ENCODE results near the gene IFI30.

The IFI30 gene

GRCh38 chr19:18221815-18222725, 48.5 kb downstream of the IFI30 start:
- H3K27ac ChIP-seq = no peak overlapping the region
- TF ChIP-seq ZFX (IDR thresholded peaks at IDR 0.05; ENCODE audit: borderline replicate concordance) (no peak), CTCF (IDR thresholded peaks at IDR 0.05) (no peak)

- H3K27ac ChIP-seq = peak overlapping the region; percentile 84
- TF ChIP-seq ZFX (IDR thresholded peaks at IDR 0.05; ENCODE audit: borderline replicate concordance) (no peak), CTCF (IDR thresholded peaks at IDR 0.05) (no peak)
These were observed 50.4 kb downstream of the IFI30 start for GRCh38 chr19:18223860-18224524.

GRCh38 chr19:18224525-18225354, 51.1 kb downstream of the IFI30 start:
- H3K27ac ChIP-seq = peak overlapping the region; percentile 84
- TF ChIP-seq CTCF (IDR thresholded peaks at IDR 0.05) = no peak
- TF ChIP-seq ZFX (IDR thresholded peaks at IDR 0.05; ENCODE audit: borderline replicate concordance) = no peak

GRCh38 chr19:18225355-18225701, 51.7 kb downstream of the IFI30 start:
- H3K27ac ChIP-seq = no peak overlapping the region
- TF ChIP-seq ZFX (IDR thresholded peaks at IDR 0.05; ENCODE audit: borderline replicate concordance) = no peak
- no peak for TF ChIP-seq CTCF (IDR thresholded peaks at IDR 0.05)

GRCh38 chr19:18225702-18226468, 52.3 kb downstream of the IFI30 start, which contains the start of gene PDE4C:
Gene PDE4C, minus strand, starts transcription at chr19:18226438. Its CDS starts 23 bp downstream, at chr19:18226415.
- no peak within 1 kb of the TSS for H3K27ac ChIP-seq
- TF ChIP-seq CTCF (IDR thresholded peaks at IDR 0.05) (no peak), ZFX (IDR thresholded peaks at IDR 0.05; ENCODE audit: borderline replicate concordance) (no peak)

- TF ChIP-seq CTCF (IDR thresholded peaks at IDR 0.05) (no peak), ZFX (IDR thresholded peaks at IDR 0.05; ENCODE audit: borderline replicate concordance) (no peak)
- no peak overlapping the region for H3K27ac ChIP-seq
These were observed 53.6 kb downstream of the IFI30 start for GRCh38 chr19:18226956-18227780.

All from 22Rv1 (cell line).